ENCODE results near the gene MYH6.
"Not testable (repeated sequence)": the region's sequence is repeated elsewhere in the genome, so short reads cannot be mapped to it uniquely, and the experiment has no call there.

Gene MYH6

DNA sequence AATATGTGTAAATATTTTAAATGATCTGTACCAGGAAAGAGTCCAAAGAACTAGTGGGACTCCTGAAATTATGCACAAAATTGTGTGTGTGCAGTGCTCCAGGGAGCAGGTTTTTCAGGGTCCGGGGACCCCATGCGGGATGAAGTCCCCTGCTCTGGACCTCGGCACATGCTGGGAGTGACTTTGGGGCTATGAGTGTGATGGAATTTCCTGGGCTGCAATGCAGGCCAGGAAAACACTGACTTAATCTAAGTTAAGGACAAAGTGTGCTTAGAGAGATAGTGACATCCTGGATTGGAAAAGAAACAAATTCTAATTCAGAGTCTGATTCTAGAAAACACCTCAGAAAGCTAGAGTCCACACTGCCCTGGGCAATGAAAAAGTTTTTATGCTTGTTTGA lies 6.2 kb upstream of the MYH6 start:
- DNase-seq (ENCODE audit: low read depth in 2 of 2), result no peak

- DNase-seq (ENCODE audit: low read depth in 2 of 2), result no peak
These were observed 5.6 kb upstream of the MYH6 start for GRCh38 chr14:23413681-23414080.

DNA sequence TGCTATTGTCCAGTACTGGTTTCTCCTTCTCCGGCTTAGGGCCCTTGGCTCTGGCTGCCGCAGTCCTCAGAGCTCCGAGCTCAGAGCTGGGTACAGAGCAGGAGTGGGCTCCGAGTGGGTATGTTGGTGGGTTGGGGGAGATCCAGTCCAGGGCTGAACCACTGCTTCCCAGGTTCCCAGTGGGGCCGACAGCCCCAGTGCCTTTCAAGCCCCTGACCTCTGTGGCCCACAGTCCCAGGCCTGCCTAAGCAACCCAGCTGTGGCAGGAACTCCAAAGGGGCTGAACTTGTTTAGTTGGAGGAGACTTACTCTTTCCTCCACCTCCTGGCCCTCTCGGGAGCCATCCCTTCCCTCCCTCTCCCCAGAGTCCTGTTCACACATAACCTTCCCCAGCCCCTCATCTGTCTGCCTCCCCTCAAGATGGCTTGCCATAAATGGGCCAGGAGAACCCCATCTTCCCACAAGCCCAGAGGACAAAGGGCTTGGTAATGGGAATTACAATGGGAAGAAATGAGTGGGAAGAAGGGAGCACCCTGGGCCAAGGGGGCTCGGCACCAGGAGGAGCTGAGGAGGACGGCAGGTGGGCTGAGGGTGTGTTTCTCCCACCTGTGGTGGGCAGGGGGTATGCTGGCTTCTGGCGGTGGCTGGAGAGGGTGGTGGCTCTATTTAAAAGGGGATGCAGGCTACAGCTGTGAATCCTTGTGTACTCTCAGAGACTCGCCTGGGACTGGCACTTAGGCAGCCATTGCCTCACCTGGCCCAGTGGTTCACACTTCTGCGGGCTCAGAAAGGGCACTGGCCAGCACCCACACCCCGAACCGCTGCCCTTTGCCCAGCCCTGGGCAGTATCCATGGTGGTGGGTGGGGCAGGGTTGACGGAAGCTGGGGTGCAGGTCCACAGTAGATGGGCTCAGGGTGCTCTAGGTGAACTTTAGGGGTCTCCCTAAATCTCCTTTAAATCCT lies 3.8 kb upstream of the MYH6 start:
- no peak for DNase-seq (ENCODE audit: low read depth in 2 of 2)

GRCh38 chr14:23409966-23410635 lies 2.0 kb upstream of the MYH6 start:
- no peak for DNase-seq (ENCODE audit: low read depth in 2 of 2)

DNA sequence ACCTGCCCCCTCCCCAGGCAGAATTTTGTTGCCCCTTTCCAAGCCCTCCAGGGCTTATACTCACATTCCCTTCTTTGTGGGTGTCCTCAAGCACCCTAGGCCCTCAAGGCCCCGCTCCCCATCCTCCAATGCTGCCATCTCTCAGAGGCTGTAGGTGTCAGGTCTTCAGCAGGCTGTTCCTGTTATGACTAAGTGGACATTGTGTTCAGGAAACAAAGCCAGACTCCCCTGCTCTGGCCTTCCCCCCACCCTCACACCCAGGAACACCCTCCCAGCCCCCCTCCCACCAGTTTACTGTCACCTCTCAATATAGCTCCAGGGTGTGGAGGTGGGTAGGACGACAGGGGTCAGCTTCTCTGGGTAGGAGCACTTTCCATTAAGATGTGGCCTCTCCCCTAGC lies 1.4 kb upstream of the MYH6 start:
- DNase-seq (ENCODE audit: low read depth in 2 of 2), result no peak

GRCh38 chr14:23408307-23408630 lies 196 bp upstream of the MYH6 start:
- DNase-seq (ENCODE audit: low read depth in 2 of 2), result no peak

GRCh38 chr14:23406725-23407355 lies 1.2 kb downstream of the MYH6 start:
- no peak for DNase-seq (ENCODE audit: low read depth in 2 of 2)

DNA sequence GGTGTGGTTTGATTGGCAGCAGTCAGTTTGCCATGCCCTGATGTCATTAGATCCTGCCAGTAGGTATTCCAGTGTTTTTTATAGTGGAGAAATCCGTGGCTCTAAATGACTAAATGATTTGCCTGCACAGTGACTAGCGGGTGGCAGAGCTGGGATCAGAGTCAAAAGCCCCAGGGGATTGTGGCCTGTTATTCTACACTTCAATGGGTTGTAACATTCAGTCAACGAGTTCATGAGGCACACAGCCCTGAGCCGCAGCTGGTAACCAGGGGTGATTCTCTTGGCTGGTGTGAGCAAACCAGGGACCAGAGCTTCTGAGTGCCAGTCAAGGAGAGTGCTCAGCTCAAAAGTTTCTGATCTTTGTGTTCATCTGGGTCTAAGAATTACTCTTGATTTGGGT lies 1.8 kb downstream of the MYH6 start:
- no peak for DNase-seq (ENCODE audit: low read depth in 2 of 2)

- no peak for DNase-seq (ENCODE audit: low read depth in 2 of 2)
These were observed 2.5 kb downstream of the MYH6 start for GRCh38 chr14:23405516-23406025.

GRCh38 chr14:23405096-23405495 lies 3.0 kb downstream of the MYH6 start:
- DNase-seq (ENCODE audit: low read depth in 2 of 2), result no peak

DNA sequence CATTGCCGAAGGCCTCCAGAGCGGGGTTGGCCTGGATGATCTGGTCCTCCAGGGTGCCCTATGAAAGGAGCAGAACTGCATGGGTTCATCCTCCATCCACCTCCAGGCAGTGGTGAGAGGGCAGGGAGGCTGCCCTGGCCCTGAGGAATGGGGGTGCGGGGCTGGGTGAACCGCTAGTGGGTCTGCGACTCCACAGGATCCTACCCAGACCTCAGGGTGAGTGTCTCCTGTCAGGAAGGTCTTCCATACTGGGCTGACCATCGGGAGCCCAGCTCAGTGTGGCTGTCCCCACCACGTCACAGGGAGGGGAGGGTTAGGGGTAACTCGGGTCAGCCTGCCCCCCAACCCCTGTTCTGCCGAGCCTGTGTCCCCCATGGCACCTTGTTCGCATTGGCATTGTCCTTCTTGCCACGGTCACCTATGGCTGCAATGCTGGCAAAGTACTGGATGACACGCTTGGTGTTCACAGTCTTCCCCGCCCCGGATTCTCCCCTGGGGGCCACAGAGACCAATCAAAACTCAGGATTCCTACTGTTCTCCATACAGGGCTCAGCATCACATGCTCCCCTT lies 3.7 kb downstream of the MYH6 start:
- DNase-seq (ENCODE audit: low read depth in 2 of 2), result no peak

GRCh38 chr14:23403908-23404307 lies 4.2 kb downstream of the MYH6 start:
- no peak for DNase-seq (ENCODE audit: low read depth in 2 of 2)

DNA sequence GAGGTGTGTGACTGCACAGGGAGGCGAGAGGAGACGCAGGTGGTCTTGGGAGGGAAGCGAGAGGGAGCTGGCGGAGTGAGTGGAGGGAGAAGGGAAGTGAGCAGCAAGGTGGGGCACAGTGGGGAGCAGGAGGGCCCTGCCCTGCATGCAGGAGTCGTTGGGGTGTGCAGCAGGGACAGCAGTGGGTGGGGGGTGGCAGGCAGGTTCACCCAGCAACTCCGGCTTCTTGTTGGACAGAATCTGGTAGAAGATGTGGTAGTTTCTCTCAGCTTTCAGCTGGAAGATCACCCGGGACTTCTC lies 5.0 kb downstream of the MYH6 start:
- DNase-seq (ENCODE audit: low read depth in 2 of 2), result no peak

DNA sequence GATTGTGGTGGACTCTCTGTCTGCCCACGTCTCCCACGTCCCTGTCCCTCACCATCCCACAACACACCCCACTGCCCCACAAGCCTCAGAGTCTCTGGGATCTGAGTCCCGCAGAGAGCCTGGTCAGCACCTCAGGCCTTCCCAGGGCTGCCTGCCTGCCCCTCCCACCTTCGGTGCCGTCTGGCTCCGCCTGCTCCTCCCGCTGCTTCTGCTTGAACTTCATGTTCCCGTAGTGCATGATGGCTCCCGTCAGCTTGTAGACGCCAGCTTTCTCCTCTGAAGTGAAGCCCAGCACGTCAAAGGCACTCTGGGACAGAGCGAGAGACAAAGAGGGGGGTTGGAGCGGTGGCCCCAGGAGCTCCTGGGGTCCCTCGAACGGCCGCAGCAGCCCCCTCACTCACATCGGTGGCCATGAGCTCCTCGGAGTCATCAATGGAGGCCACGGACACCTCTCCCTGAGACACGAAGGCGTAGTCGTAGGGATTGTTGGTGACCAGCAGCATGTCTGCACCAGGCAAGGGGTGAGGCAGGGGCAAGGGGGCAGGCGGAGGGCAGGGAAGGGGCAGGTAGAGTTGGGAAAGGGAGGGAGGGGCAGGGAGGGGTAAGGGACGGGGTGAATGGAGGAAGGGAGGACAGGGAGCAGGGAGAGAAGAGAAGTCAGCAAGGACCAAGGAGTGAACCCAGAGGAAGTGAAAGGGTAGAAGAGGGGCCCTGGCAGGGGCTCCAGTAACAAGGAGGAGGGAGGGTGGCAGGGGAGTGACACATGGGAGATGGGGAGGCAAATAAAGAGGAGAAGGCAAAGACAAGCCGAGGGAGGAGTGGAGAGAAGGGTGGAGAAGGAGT lies 5.6 kb downstream of the MYH6 start:
- no peak for DNase-seq (ENCODE audit: low read depth in 2 of 2)

- no peak for DNase-seq (ENCODE audit: low read depth in 2 of 2)
These were observed 6.8 kb downstream of the MYH6 start for GRCh38 chr14:23401291-23401690.

GRCh38 chr14:23400496-23401149 lies 7.5 kb downstream of the MYH6 start:
- DNase-seq (ENCODE audit: low read depth in 2 of 2), result not testable (repeated sequence)

- no peak for DNase-seq (ENCODE audit: low read depth in 2 of 2)
These were observed 8.5 kb downstream of the MYH6 start for GRCh38 chr14:23399591-23399990.

GRCh38 chr14:23399136-23399535 lies 8.9 kb downstream of the MYH6 start:
- DNase-seq (ENCODE audit: low read depth in 2 of 2), result no peak

- no peak for DNase-seq (ENCODE audit: low read depth in 2 of 2)
These were observed 9.7 kb downstream of the MYH6 start for GRCh38 chr14:23398348-23398747.

GRCh38 chr14:23396781-23397407 lies 11.2 kb downstream of the MYH6 start:
- no peak for DNase-seq (ENCODE audit: low read depth in 2 of 2)

DNA sequence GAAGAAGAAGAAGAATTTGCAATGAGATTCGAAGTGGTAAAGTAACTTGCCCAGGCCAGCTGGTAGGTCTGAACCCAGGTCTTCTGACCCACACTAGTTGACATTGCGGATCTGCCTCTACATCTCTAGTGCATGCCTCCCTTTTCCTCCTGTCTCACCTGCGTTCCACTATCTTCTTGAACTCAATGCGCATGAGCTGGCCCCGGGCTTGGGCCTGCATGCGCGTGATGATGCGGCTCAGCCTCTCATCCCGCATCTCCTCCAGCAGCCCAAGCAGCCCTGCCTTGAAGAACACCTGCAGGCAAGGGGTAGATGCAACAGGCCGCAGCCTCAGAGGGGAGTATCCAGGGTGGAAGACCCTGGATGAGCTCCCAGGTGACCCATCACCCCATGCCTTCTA lies 11.9 kb downstream of the MYH6 start:
- DNase-seq (ENCODE audit: low read depth in 2 of 2), result no peak

Measured in stimulated activated CD8-positive, alpha-beta memory T cell treated with anti-CD3 and anti-CD28 coated beads, Interleukin-2, amount 100 ng/mL, for 48 hours (primary cell).